Measurements from ENCODE around the gene FHL2. TPM values are rescaled to one million over a fixed set of nuclear protein-coding genes. Genes with fewer than 3 reads are reported as not detected.

Gene FHL2
- total and polyA plus RNA-seq, 2 of the 13 experiments (the other 11 are each of a cell fraction or from before 2014, with no cell fraction given), result 1.9 to 74.8 TPM

GRCh38 chr2:105397953-105398335 lies 907 bp downstream of the FHL2 start (continued):
- TF ChIP-seq ZBTB40 (IDR thresholded peaks at IDR 0.05) (no peak), ZBTB40 (CRISPR knock-in tag; IDR thresholded peaks at IDR 0.05) (no peak), FOXJ3 (CRISPR knock-in tag; IDR thresholded peaks at IDR 0.05; ENCODE audit: borderline replicate concordance) (no peak)

Data from HepG2 (cell line).